ENCODE data around the gene RHEX. TPM values are rescaled to one million over a fixed set of nuclear protein-coding genes. Genes with fewer than 3 reads are reported as not detected.
"Not testable (repeated sequence)": the region's sequence is repeated elsewhere in the genome, so short reads cannot be mapped to it uniquely, and the experiment has no call there.

RHEX gene
- total RNA-seq, 1 experiment from 2014 or later = not detected

- Mint-ChIP-seq H3K4me1 (peaks cover 13% of the 10 kb centered on the region), H3K27me3 (ENCODE audit: low read depth) (no peaks in the 10 kb centered on the region; the same call in 1 of the 2 replicates), H3K9me3 (peaks cover 13% of the 10 kb centered on the region), H3K27ac (no peak overlapping the region), H3K36me3 (no peaks in the 10 kb centered on the region), H3K4me3 (no peak overlapping the region)
- CTCF ChIA-PET = no interaction called here
- no peak for TF ChIP-seq ERG (CRISPR knock-in tag; IDR thresholded peaks at IDR 0.05)
- TF ChIP-seq HMGXB4 (CRISPR knock-in tag; IDR thresholded peaks at IDR 0.05) = no peak
- TF ChIP-seq ATF6 (CRISPR knock-in tag; IDR thresholded peaks at IDR 0.05) = no peak
- no peak for TF ChIP-seq GRHL2 (CRISPR knock-in tag; IDR thresholded peaks at IDR 0.05; ENCODE audit: insufficient replicate concordance, severe bottlenecking)
- TF ChIP-seq NR2C2 (CRISPR knock-in tag; IDR thresholded peaks at IDR 0.05) = no peak
- TF ChIP-seq ELF4 (CRISPR knock-in tag; IDR thresholded peaks at IDR 0.05; ENCODE audit: low read depth) = no peak
- no peak for TF ChIP-seq MYBL2 (CRISPR knock-in tag; IDR thresholded peaks at IDR 0.05)
- TF ChIP-seq FOXP4 (CRISPR knock-in tag; IDR thresholded peaks at IDR 0.05) = no peak
- no peak for TF ChIP-seq ZNF232 (CRISPR knock-in tag; IDR thresholded peaks at IDR 0.05)
- TF ChIP-seq STAT6 (CRISPR knock-in tag; conservative IDR thresholded peaks at IDR 0.05; ENCODE audit: low read depth) = no peak
- no peak for TF ChIP-seq E2F5 (CRISPR knock-in tag; IDR thresholded peaks at IDR 0.05)
- TF ChIP-seq ZBTB43 (CRISPR knock-in tag; IDR thresholded peaks at IDR 0.05) = no peak
- no peak for TF ChIP-seq ZNF512 (CRISPR knock-in tag; IDR thresholded peaks at IDR 0.05; ENCODE audit: borderline replicate concordance)
- TF ChIP-seq RELA (CRISPR knock-in tag; IDR thresholded peaks at IDR 0.05; ENCODE audit: borderline replicate concordance) = no peak
- DNase-seq (ENCODE audit: low spot score) (no peak), ATAC-seq (no peak)
- POLR2A ChIA-PET = no interaction called here
Observed at GRCh38 chr1:206050655-206051235, 2.2 kb upstream of the RHEX start.

- H3K36me3 Mint-ChIP-seq; DNase-seq (ENCODE audit: low spot score); CTCF ChIA-PET; ATAC-seq; H3K27me3 Mint-ChIP-seq (ENCODE audit: low read depth); H3K4me3 Mint-ChIP-seq; H3K27ac Mint-ChIP-seq: not testable (repeated sequence)
- Mint-ChIP-seq H3K9me3 (peaks cover 13% of the 10 kb centered on the region), H3K4me1 (peaks cover 11% of the 10 kb centered on the region)
- POLR2A ChIA-PET = interaction anchor here (0.6 kb wide), 1 partner anchor 398 kb away, joined by 3 read pairs; no protein-coding TSS in a partner anchor
Observed at GRCh38 chr1:206052231-206052865, 625 bp upstream of the RHEX start.

- H3K27me3 Mint-ChIP-seq (ENCODE audit: low read depth); POLR2A ChIA-PET; H3K4me1 Mint-ChIP-seq; DNase-seq (ENCODE audit: low spot score); CTCF ChIA-PET; H3K4me3 Mint-ChIP-seq; H3K27ac Mint-ChIP-seq; ATAC-seq; H3K36me3 Mint-ChIP-seq: not testable (repeated sequence)
- H3K9me3 Mint-ChIP-seq = peaks cover 13% of the 10 kb centered on the region
Observed at GRCh38 chr1:206053616-206054015, 643 bp downstream of the RHEX start.

Measured in WTC11 (cell line).